Measurements from ENCODE around the gene CMTM1.
"Not testable (repeated sequence)": the region's sequence is repeated elsewhere in the genome, so short reads cannot be mapped to it uniquely, and the experiment has no call there.

Gene CMTM1

DNA sequence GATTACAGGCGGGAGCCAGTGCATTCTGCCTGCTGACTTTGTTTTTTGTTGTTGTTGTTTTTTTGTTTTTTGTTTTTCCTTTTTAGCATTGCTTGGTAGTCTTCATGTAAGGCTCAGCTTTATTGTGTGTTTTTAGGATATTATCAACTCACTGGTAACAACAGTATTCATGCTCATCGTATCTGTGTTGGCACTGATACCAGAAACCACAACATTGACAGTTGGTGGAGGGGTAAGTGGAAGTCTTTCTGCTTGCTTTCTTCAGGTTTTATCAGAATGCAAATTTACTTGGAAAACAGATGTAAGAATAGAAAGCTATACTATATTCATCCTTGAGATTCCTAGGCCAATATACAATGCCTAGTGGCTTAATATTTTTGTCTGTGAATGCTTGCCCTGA is 3.3 kb upstream of the CMTM1 start:
- DNase-seq (ENCODE audit: low read depth): no peak

DNA sequence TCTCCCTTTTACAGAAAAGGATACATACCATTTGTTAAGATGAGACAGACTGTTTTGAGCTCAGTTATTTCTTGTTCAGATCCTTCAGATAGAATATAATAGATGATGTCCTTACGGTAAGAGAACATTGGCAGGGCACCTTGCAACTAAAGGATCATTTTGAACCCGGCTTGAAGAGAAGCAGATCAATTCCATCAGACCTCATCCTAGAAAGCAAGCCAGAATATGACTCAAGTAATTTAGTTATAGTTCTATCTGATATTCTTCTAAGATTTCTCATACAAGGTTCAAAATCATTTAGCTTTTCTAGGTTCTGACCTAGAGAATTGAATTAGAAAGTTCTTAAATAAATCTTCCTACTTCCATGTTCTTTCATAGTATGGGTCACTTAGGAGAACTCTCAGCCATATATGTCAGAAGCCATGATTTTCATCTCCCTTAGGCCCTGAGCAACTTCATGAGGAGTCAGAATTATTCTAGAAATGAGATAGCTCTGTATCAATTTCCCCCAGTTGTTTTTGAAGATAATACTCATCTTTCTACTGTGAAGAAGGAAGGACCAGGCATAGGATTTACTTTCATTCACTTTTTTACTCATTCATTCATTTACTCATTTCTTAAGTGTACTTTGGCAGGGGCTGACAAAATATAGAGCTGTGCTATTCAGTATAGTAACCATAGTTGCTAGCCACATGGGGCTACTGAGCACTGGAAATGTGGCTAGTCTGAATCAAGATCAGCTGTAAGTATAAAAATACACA is 2.5 kb upstream of the CMTM1 start:
- DNase-seq (ENCODE audit: low read depth): no peak

GRCh38 chr16:66567270-66567669 is 1.0 kb downstream of the CMTM1 start:
- not testable (repeated sequence) for DNase-seq (ENCODE audit: low read depth)

- DNase-seq (ENCODE audit: low read depth): no peak
Observed at GRCh38 chr16:66568355-66568754, 2.1 kb downstream of the CMTM1 start.

GRCh38 chr16:66569131-66569530 is 2.9 kb downstream of the CMTM1 start:
- DNase-seq (ENCODE audit: low read depth): no peak

GRCh38 chr16:66569827-66570405 is 3.7 kb downstream of the CMTM1 start:
- DNase-seq (ENCODE audit: low read depth): no peak

DNA sequence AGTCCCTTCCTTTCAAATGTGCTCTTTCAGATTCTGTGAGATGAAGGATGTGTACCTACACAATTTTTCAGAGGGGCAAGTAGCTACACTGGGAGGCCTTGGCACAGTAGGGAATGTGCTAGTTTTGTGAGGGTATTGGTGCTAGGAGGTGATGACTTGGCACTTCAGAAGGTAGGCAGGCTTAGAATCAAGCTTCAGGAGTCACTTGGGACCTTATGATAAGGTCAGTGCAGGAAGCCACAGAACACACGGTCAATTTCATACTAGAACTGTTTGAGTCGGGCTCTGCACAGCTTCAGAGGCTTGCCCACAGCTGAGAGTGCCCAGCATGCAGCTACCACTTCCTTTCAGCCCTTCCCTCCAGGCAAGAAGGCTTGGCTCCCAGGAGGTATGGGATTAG is 6.1 kb downstream of the CMTM1 start:
- DNase-seq (ENCODE audit: low read depth): no peak

DNA sequence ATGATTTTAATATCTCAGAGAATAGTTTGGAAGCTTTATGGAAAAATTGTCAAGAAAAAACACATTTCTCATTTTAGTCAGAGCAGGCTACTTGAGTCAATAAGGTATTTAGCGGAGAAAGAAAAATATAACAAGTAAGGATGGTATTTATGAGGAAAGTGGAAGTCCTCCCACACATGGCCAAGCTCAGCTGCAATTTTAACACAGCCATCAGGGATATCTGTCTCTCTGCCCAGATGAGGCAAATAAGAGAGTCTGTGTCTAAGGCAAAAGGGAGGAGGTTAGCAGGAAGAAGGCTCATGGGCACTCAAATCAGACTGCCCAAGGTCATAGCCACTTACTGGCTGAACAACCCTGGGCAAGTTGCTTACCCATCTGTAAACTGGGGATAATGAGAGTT is 7.8 kb downstream of the CMTM1 start:
- no peak for DNase-seq (ENCODE audit: low read depth)

- DNase-seq (ENCODE audit: low read depth): no peak
Observed at GRCh38 chr16:66574531-66574930, 8.3 kb downstream of the CMTM1 start.

DNA sequence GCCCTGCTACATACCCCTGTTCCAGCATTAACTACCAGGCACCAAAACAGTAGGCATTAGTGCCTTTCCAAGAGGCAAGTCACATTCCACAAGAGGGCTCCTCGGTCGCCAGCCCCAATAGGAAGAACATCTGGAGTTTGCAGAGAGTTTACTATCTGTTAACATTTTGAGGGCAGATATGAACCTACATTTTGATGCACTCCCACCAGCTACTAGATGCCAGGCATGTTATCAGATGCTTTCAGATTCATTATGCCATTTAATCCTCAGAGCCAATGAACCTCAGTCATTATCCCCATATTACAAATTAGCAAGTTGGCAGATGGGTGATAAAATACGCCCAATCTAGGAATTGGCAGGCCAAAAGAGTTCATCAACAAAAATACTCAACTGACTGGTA is 8.8 kb downstream of the CMTM1 start:
- no peak for DNase-seq (ENCODE audit: low read depth)

DNA sequence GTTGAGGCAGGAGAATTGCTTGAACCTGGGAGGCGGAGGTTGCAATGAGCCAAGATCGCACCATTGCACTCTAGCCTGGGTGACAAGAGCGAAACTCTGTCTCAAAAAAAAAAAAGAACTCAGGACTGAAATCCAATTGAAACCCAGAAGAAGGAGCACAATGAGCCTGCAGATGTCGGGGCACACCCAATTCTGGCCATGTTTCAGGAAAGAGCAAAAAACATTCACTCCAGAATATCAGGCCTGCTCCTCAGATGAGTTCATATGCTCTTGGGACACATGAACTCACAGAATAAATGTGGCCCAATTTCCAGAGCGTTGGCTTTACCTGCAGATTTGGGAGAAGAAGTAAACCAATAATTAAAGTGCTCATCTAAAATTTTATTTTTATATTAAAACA is 10.1 kb downstream of the CMTM1 start:
- DNase-seq (ENCODE audit: low read depth): no peak

DNA sequence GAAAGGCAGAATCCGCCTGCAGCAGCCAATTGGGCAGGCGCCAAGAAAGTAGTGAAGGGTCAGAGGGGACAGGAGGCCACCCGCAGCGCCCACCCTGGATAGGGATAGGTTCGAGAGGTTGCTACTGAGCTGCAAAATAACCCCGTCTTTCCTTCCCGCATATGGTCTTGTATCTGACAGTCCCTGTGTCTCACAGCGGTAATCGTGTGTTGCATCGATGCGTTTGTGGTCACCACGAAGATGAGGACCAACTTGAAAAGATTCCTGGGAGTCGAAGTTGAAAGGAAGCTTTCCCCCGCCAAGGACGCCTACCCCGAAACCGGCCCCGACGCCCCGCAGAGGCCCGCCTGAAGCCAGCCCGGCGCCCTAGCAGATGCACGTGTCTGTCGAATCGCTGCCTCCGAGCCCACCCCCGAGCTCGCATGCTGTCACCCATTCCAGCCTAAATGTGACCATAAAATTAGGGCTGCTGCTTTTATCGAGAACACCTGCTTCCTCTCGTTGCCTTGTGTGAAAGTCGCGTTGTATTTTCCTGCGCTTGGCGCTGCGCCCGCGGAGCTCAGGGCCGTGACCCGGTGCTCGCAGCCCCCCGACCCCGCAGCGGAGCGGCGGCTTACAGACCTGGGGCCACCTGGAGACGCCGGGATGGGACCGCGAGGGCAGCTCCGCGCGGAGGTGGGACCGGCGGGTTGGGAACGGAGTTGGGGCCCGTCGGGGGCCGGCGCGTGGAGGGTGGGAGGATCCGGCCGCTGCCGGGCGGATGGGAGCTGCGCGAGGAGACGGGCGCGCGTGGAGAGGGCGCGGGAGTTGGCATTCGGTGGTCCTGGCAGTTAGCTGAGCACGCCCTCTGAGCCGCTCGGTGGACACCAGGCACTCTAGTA is 12.7 kb downstream of the CMTM1 start, which contains the start of gene CMTM2:
TSS of gene CMTM2 (plus strand) at position 813 of the 881 bp plus-strand sequence. CDS start 145 bp downstream, outside the sequence.
- DNase-seq (ENCODE audit: low read depth): no peak

GRCh38 chr16:66580605-66581209 is 14.5 kb downstream of the CMTM1 start:
- DNase-seq (ENCODE audit: low read depth): peak; percentile 54

GRCh38 chr16:66581246-66581952 is 15.2 kb downstream of the CMTM1 start:
- DNase-seq (ENCODE audit: low read depth): no peak

DNA sequence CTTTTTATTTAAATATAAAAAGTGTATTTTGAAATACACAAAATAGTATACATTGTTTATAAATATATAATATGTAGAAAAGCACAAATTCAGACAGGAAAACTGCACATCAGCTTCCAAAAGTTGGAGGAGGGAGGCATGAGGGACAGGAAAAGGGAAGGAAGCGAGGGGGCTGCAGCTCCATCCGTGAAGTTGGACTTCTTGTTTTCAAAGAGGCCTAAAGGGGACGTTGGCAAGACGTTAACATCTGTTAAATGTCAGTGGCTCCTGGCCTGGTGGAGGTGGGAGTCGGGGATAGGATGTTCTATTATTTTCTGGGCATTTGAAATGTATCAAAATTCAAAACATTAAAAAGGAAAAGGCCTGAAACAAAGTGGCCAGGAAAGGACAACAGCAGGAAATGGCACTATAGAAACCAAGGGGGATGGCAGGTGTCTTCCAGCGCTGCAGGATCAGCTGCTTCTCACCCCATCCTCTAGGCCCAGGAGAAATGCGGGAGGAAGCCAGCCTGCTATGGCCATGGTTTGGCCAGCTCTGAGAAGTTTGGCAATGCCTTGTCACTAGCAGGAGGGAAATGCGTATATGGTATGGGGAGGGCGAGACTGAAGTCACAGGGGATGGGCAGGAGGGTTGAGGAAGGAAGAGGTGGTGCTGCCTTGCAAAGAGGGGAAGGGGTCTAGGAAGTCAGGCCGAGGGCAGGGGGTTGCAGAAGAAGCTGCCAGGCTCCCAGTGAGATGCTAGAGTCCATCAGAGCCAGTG is 19.4 kb downstream of the CMTM1 start:
- no peak for DNase-seq (ENCODE audit: low read depth)

GRCh38 chr16:66587881-66588600 is 21.8 kb downstream of the CMTM1 start:
- no peak for DNase-seq (ENCODE audit: low read depth)

- no peak for DNase-seq (ENCODE audit: low read depth)
Observed at GRCh38 chr16:66588981-66589713, 22.9 kb downstream of the CMTM1 start.

GRCh38 chr16:66590322-66590721 is 24.1 kb downstream of the CMTM1 start:
- no peak for DNase-seq (ENCODE audit: low read depth)

- no peak for DNase-seq (ENCODE audit: low read depth)
Observed at GRCh38 chr16:66591018-66591417, 24.8 kb downstream of the CMTM1 start.

DNA sequence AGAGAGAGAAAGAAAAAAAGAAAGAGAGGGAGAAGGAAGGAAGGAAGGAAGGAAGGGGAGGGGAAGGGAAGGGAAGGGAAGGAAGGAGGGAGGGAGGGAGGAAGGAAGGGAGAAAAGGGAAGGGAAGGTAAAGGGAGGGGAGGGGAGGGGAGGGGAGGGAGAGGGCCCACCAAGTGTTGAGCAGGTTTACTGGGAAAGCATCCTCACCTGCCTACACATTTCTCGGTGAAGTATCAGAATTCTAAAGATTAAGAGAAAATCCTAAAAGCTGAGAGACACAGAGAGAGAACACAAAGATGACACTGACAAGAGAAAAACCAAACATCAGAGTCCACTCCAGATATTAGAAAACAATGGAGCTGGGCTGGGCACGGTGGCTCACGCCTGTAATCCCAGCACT is 26.0 kb downstream of the CMTM1 start:
- no peak for DNase-seq (ENCODE audit: low read depth)

Data from HS-27A (cell line).